H9 (cell line): ENCODE results near the gene SEMA3D. TPM values are rescaled to one million over a fixed set of nuclear protein-coding genes. Genes with fewer than 3 reads are reported as not detected.

Experiments
- DNase-seq: peaks from one replicate; pipeline ENCODE4 v3.0.0-alpha.2; 2017
- H2AFZ ChIP-seq: one replicate; pipeline ENCODE4 v1.6.1; 2013; ENCODE audit warnings: mild to moderate bottlenecking, low read length, control low read depth, moderate library complexity
- H2AK5ac ChIP-seq: 2 replicates; pipeline ENCODE4 v1.6.1; 2013; ENCODE audit warnings: low read length, control low read depth, mixed read lengths; ENCODE audit not compliant: insufficient read length
- H2BK120ac ChIP-seq: one replicate; pipeline ENCODE4 v1.6.1; 2013; ENCODE audit warnings: low read depth, mild to moderate bottlenecking, low read length, control low read depth, inconsistent platforms; ENCODE audit not compliant: poor library complexity, severe bottlenecking
- H2BK12ac ChIP-seq: 2 replicates; pipeline ENCODE4 v1.6.1; 2013; ENCODE audit warnings: low read length, control low read depth, mixed read lengths, low read depth; ENCODE audit not compliant: insufficient read length
- H2BK15ac ChIP-seq: 2 replicates; pipeline ENCODE4 v1.6.1; 2013; ENCODE audit warnings: low read depth, low read length, control low read depth
- H2BK20ac ChIP-seq: one replicate; pipeline ENCODE4 v1.6.1; 2013; ENCODE audit warnings: low read depth, mild to moderate bottlenecking, low read length, control low read depth, inconsistent platforms; ENCODE audit not compliant: poor library complexity, severe bottlenecking
- H2BK5ac ChIP-seq: 2 replicates; pipeline ENCODE4 v1.6.1; 2013; ENCODE audit warnings: low read length, control low read depth, mixed read lengths; ENCODE audit not compliant: insufficient read length
- H3K14ac ChIP-seq: 2 replicates; pipeline ENCODE4 v1.6.1; 2013; ENCODE audit warnings: low read length, control low read depth; ENCODE audit not compliant: insufficient read depth
- H3K18ac ChIP-seq: 2 replicates; pipeline ENCODE4 v1.6.1; 2013; ENCODE audit warnings: low read depth, mild to moderate bottlenecking, mixed read lengths, low read length, control low read depth; ENCODE audit not compliant: insufficient read length
- H3K23ac ChIP-seq: 2 replicates; pipeline ENCODE4 v1.6.1; 2013; ENCODE audit warnings: low read length, control low read depth, mixed read lengths, low read depth; ENCODE audit not compliant: insufficient read length
- H3K23me2 ChIP-seq: 2 replicates; pipeline ENCODE4 v1.6.1; 2013; ENCODE audit warnings: low read depth, mild to moderate bottlenecking, mixed read lengths, low read length, control low read depth; ENCODE audit not compliant: insufficient read length, poor library complexity, severe bottlenecking
- H3K27ac ChIP-seq: 2 replicates; pipeline ENCODE4 v1.5.1; 2013; ENCODE audit warnings: low read length, control low read depth, mixed read lengths, low read depth; ENCODE audit not compliant: insufficient read length
- H3K27me3 ChIP-seq: 2 replicates; pipeline ENCODE4 v1.6.1; 2013; ENCODE audit warnings: low read length, control low read depth, inconsistent platforms; ENCODE audit not compliant: insufficient read depth
- H3K4ac ChIP-seq: 2 replicates; pipeline ENCODE4 v1.6.1; 2013; ENCODE audit warnings: low read depth, mild to moderate bottlenecking, control low read depth, inconsistent platforms, low read length, moderate library complexity
- H3K4me1 ChIP-seq: 2 replicates; pipeline ENCODE4 v1.6.1; 2013; ENCODE audit warnings: low read length, control low read depth, inconsistent platforms; ENCODE audit not compliant: insufficient read depth
- H3K4me2 ChIP-seq: 2 replicates; pipeline ENCODE4 v1.6.1; 2013; ENCODE audit warnings: low read length, control low read depth, mixed read lengths; ENCODE audit not compliant: insufficient read length, insufficient read depth
- H3K56ac ChIP-seq: 2 replicates; pipeline ENCODE4 v1.6.1; 2013; ENCODE audit warnings: low read depth, mild to moderate bottlenecking, mixed read lengths, low read length, control low read depth; ENCODE audit not compliant: insufficient read length
- H3K79me1 ChIP-seq: 2 replicates; pipeline ENCODE4 v1.6.1; 2013; ENCODE audit warnings: low read depth, mild to moderate bottlenecking, moderate library complexity, low read length, control low read depth, inconsistent platforms; ENCODE audit not compliant: insufficient read depth, poor library complexity, severe bottlenecking
- H3K79me2 ChIP-seq: 2 replicates; pipeline ENCODE4 v1.6.1; 2013; ENCODE audit warnings: low read length, control low read depth, inconsistent platforms; ENCODE audit not compliant: insufficient read depth
- H3K9ac ChIP-seq: 2 replicates; pipeline ENCODE4 v1.6.1; 2013; ENCODE audit warnings: low read length, control low read depth, mixed read lengths; ENCODE audit not compliant: insufficient read length; ENCODE audit errors: extremely low read depth
- H3K9me3 ChIP-seq: one replicate; pipeline ENCODE4 v1.6.1; 2013; ENCODE audit warnings: low read depth, low read length, inconsistent platforms; ENCODE audit not compliant: control insufficient read depth
- H3T11ph ChIP-seq: one replicate; pipeline ENCODE4 v1.6.1; 2013; ENCODE audit warnings: mild to moderate bottlenecking, low read length, control low read depth, inconsistent platforms
- H4K20me1 ChIP-seq: one replicate; pipeline ENCODE4 v1.6.1; 2013; ENCODE audit not compliant: control insufficient read depth, insufficient read length, insufficient read depth
- H4K5ac ChIP-seq: 2 replicates; pipeline ENCODE4 v1.6.1; 2013; ENCODE audit warnings: low read depth, mild to moderate bottlenecking, mixed read lengths, low read length, control low read depth; ENCODE audit not compliant: insufficient read length
- H4K8ac ChIP-seq: replicated peaks from 2 replicates; pipeline ENCODE4 v1.6.1; 2013; ENCODE audit warnings: low read length, control low read depth, mixed read lengths, low read depth; ENCODE audit not compliant: insufficient read length
- H4K91ac ChIP-seq: 2 replicates; pipeline ENCODE4 v1.6.1; 2013; ENCODE audit warnings: low read depth, mild to moderate bottlenecking, moderate library complexity, mixed read lengths, low read length, control low read depth; ENCODE audit not compliant: insufficient read length
- H3K27ac Mint-ChIP-seq, 3 experiments: 2 replicates in 2 of 3; 3 replicates in 1 of 3; pipeline ENCODE4 v1.8.0; 2020 to 2021; ENCODE audit warnings: mixed read lengths in 3 of 3, mild to moderate bottlenecking in 1 of 3, moderate library complexity in 1 of 3
- H3K27me3 Mint-ChIP-seq: 2 replicates; pipeline ENCODE4 v1.8.0; 2021; ENCODE audit warnings: low read depth, mild to moderate bottlenecking, moderate library complexity, mixed read lengths
- H3K36me3 Mint-ChIP-seq, 3 experiments: 2 replicates in 2 of 3; 3 replicates in 1 of 3; pipeline ENCODE4 v1.8.0; 2020 to 2021; ENCODE audit warnings: low read depth in 3 of 3, mixed read lengths in 3 of 3; ENCODE audit not compliant: insufficient read depth in 1 of 3
- H3K4me1 Mint-ChIP-seq, 2 experiments: 2 replicates each; pipeline ENCODE4 v1.8.0; 2020; ENCODE audit warnings: mixed read lengths in 2 of 2
- H3K4me3 Mint-ChIP-seq, 2 experiments: 2 replicates in 1 of 2; 3 replicates in 1 of 2; pipeline ENCODE4 v1.8.0; 2020 to 2021; ENCODE audit warnings: mild to moderate bottlenecking in 2 of 2, mixed read lengths in 2 of 2, moderate library complexity in 1 of 2
- H3K9me3 Mint-ChIP-seq, 2 experiments: 2 replicates in 1 of 2; 3 replicates in 1 of 2; pipeline ENCODE4 v1.8.0; 2020; ENCODE audit warnings: mild to moderate bottlenecking in 2 of 2, mixed read lengths in 2 of 2, moderate library complexity in 1 of 2
- whole genome bisulfite sequencing: extraction: QIAGEN DNeasy Blood & Tissue Kit; methylation state at CpG from one replicate; pipeline ENCODE4 v1.1.7; 2013; ENCODE audit warnings: missing lambda C conversion rate, low lambda C conversion rate, mixed read lengths; ENCODE audit not compliant: insufficient read length; ENCODE audit errors: extremely low coverage; 5-methylcytosine and 5-hydroxymethylcytosine counted together
- total RNA-seq: library from RNA; stranded (reverse); gene quantifications from 2 replicates; pipeline ENCODE4 v1.2.1, GENCODE V29; 2021
- TF ChIP-seq, protein P1 (sequence below): fragments of 200-600 bp; sonication (generic); conservative IDR thresholded peaks from 3 replicates; pipeline ENCODE4 v1.8.0; 2021; ENCODE audit warnings: antibody characterized with exemption, mild to moderate bottlenecking

SEMA3D gene
- total RNA-seq, 1 experiment from 2014 or later: 5.4 TPM

DNA sequence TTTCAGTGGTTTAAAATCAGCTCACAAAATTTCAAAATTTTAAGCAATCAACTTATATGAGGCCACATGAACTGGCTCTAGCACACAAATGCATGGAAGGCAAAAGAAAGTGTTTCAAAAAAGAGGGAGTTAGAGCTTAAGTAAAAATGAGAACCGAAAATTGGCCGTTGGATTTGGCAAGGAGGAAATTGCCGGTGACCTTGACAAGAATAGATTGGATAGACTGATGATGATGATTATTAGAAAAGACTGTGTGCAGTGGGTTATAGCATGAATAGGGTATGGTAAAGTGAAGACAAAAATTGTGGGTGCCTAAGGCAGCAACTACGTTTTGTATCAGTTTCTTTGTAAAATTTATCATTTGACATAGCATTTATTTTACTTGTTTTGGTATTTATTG lies 175.7 kb downstream of the SEMA3D start:
- H3K4me1 Mint-ChIP-seq: peaks cover 2 to 3% of the 10 kb centered on the region in 2 experiments; a peak in 2 of 4 replicates
- H3K9me3 Mint-ChIP-seq: no peaks in the 10 kb centered on the region
- H3K27me3 Mint-ChIP-seq: no peaks in the 10 kb centered on the region
- H3K14ac ChIP-seq: no peak overlapping the region
- WGBS: no CpG with 5 or more reads among the region's 4 CpGs
- H3K79me2 ChIP-seq: no peaks in the 10 kb centered on the region
- no peak overlapping the region for H2BK12ac ChIP-seq
- H2BK5ac ChIP-seq: no peak overlapping the region
- H4K20me1 ChIP-seq: no peaks in the 10 kb centered on the region
- H3K9ac ChIP-seq: no peak overlapping the region
- no peak overlapping the region for H2BK20ac ChIP-seq
- no peaks in the 10 kb centered on the region for H3K79me1 ChIP-seq
- H3K4me2 ChIP-seq: no peak overlapping the region
- H2BK120ac ChIP-seq: no peak overlapping the region
- H3K9me3 ChIP-seq: no peaks in the 10 kb centered on the region
- H3K4ac ChIP-seq: no peak overlapping the region
- H3K27ac Mint-ChIP-seq: peak overlapping the region in 1 of 3 experiments; percentile 58; a peak in 1 of 7 replicates
- no peak overlapping the region for H3K18ac ChIP-seq
- no peak for DNase-seq
- no peak overlapping the region for H3T11ph ChIP-seq
- H3K27me3 ChIP-seq: no peaks in the 10 kb centered on the region
- H2BK15ac ChIP-seq: no peak overlapping the region
- H4K8ac ChIP-seq: no peak overlapping the region
- no peaks in the 10 kb centered on the region; the same call in 1 of the 2 replicates for H3K4me1 ChIP-seq
- H2AK5ac ChIP-seq: no peak overlapping the region
- H3K27ac ChIP-seq: no peak overlapping the region
- no peak overlapping the region for H2AFZ ChIP-seq
- no peaks in the 10 kb centered on the region for H3K36me3 Mint-ChIP-seq
- no peak overlapping the region for H3K4me3 Mint-ChIP-seq
- no peak overlapping the region for H3K23ac ChIP-seq
- H3K56ac ChIP-seq: no peak overlapping the region
- no peak overlapping the region for H4K5ac ChIP-seq
- H3K23me2 ChIP-seq: no peaks in the 10 kb centered on the region
- TF ChIP-seq, protein P1, sequence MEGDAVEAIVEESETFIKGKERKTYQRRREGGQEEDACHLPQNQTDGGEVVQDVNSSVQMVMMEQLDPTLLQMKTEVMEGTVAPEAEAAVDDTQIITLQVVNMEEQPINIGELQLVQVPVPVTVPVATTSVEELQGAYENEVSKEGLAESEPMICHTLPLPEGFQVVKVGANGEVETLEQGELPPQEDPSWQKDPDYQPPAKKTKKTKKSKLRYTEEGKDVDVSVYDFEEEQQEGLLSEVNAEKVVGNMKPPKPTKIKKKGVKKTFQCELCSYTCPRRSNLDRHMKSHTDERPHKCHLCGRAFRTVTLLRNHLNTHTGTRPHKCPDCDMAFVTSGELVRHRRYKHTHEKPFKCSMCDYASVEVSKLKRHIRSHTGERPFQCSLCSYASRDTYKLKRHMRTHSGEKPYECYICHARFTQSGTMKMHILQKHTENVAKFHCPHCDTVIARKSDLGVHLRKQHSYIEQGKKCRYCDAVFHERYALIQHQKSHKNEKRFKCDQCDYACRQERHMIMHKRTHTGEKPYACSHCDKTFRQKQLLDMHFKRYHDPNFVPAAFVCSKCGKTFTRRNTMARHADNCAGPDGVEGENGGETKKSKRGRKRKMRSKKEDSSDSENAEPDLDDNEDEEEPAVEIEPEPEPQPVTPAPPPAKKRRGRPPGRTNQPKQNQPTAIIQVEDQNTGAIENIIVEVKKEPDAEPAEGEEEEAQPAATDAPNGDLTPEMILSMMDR: no peak
- no peak overlapping the region for H4K91ac ChIP-seq
